Urinary bladder (tissue), 4 donors: ENCODE measurements around the gene AMPD2. TPM values are rescaled to one million over a fixed set of nuclear protein-coding genes. Genes with fewer than 3 reads are reported as not detected.

Experiments
- DNase-seq: peaks from one replicate; pipeline ENCODE4 v3.0.0-alpha.2; 2015; ENCODE audit errors: extremely low spot score
- H3K27ac ChIP-seq: one replicate; pipeline ENCODE4 v1.5.1; 2013; ENCODE audit warnings: low read depth, mild to moderate bottlenecking, moderate library complexity
- H3K36me3 ChIP-seq: one replicate; pipeline ENCODE4 v1.6.1; 2013; ENCODE audit warnings: mild to moderate bottlenecking, moderate library complexity; ENCODE audit not compliant: insufficient read depth
- H3K4me1 ChIP-seq: one replicate; pipeline ENCODE4 v1.6.1; 2013; ENCODE audit warnings: mild to moderate bottlenecking, moderate library complexity; ENCODE audit not compliant: insufficient read depth
- H3K4me3 ChIP-seq: one replicate; pipeline ENCODE4 v1.5.1; 2013; ENCODE audit warnings: low read depth, low read length
- WGBS: extraction: QIAGEN DNeasy Blood & Tissue Kit; methylation state at CpG from one replicate; pipeline ENCODE4 v1.1.7; 2013; 5-methylcytosine and 5-hydroxymethylcytosine counted together
- polyA plus RNA-seq: library from polyadenylated mRNA; stranded (reverse); fragments of 200-250 nt; gene quantifications from one replicate; pipeline ENCODE4 v1.2.3, GENCODE V29; 2013
- total RNA-seq: library from RNA; depleted of rRNA; stranded (reverse); fragments of >200 nt; gene quantifications from one replicate; pipeline ENCODE4 v1.2.3, GENCODE V29; 2014
- donor health status: healthy with polysubstance abuse.
- donor health status: healthy.

AMPD2 gene
- total and polyA plus RNA-seq, 2 donors = 29.2 to 36.1 TPM

DNA sequence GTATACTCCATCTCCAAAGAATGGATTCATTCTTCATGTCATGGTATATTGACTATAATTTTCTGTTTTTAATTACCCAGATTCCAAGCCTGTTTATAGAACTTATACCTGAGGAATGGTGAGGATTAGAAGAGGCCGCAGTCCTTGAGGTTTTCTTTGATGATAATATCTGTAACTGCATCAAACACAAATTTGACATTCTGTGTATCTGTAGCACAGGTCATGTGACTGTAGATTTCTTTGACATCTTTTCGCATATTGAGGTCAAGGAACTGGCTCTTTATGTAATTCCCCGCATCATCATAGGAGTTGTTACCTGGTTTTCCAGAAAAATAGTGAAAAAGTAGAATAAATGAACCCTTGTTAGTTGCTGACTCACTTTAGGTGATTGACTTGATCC lies 16.4 kb upstream of the AMPD2 start:
- no peak overlapping the region for H3K4me3 ChIP-seq
- H3K27ac ChIP-seq = no peak overlapping the region
- WGBS = 95% methylated on average over 3 of the region's 3 CpGs
- H3K4me1 ChIP-seq = no peaks in the 10 kb centered on the region
- peaks cover 3% of the 10 kb centered on the region for H3K36me3 ChIP-seq
- DNase-seq = no peak

DNA sequence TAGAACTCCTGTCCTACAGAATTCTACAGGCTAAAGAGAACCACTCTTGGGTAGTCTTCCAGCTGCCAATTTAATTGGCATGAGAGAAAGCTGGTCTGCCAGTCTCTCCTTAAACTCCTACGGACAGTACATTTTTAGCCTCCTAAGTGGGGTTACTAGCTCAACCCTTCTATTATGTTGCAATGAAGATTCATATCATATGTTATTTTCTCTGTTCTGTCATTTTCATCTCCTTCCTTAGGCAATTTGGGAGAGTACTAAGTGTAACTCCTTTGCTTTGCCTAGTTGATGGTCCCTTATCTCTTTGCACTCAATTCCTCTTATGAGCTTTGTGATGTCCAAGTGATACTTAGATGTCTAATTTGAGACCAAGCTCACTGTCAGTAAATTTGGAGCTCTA lies 14.3 kb upstream of the AMPD2 start:
- Histone ChIP-seq H3K36me3 (peaks cover 3% of the 10 kb centered on the region), H3K4me1 (no peaks in the 10 kb centered on the region), H3K27ac (no peak overlapping the region), H3K4me3 (no peak overlapping the region)
- no peak for DNase-seq
- WGBS = 97% methylated on average over 1 of the region's 1 CpG

DNA sequence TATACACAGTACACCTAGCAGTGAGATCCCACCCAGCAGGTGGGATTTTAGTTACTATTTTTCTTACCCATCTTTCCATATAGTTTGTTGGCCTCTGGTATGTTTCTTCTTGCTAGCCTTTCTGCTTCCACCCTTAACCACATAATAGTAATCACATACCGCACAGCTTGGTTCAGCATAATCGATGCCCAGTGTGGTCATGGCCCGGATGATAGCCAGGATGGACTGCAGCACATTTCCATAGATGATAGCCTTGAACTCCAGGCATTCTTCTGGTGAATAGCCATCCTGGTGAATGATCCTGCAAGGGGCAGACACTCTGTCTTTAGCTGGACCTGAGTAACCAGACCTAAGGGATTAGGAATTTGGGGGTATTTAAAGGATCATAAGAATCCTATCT lies 9.8 kb upstream of the AMPD2 start:
- H3K4me3 ChIP-seq = no peak overlapping the region
- no peak overlapping the region for H3K27ac ChIP-seq
- no peak for DNase-seq
- no peaks in the 10 kb centered on the region for H3K4me1 ChIP-seq
- no peaks in the 10 kb centered on the region for H3K36me3 ChIP-seq
- 96% methylated on average over 3 of the region's 3 CpGs for WGBS

DNA sequence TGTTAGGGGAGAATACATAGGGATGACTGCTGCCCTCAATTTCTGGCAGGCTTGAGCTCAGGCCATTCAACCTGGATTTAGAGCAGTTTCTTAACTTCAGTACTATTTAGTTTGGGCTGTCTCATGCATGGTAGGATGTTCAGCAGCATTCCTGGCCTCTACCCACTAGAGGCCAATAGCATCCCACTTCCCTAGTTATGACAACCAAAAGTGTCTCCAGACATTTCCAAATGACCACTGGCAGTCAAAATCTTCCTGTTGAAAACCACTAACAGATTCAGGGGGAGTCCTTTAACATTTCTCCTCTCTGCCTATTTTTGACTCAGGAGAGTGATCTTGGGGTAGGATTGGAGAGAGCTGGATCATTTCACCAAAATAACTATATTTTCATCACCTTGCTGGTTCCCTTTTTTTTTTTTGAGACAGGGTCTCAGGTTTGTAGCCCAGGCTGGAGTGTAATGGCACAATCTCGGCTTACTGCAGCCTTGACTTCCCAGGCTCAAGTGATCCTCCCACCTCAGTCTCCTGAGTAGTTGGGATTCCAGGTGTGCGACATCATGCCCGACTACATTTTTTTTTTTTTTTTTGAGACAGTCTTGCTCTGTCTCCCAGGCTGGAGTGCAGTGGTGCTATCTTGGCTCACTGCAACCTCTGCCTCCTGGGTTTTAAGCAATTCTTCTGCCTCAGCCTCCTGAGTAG lies 8.9 kb upstream of the AMPD2 start:
- no peak for DNase-seq
- WGBS = 66% methylated on average over 3 of the region's 3 CpGs
- H3K4me1 ChIP-seq = no peaks in the 10 kb centered on the region

DNA sequence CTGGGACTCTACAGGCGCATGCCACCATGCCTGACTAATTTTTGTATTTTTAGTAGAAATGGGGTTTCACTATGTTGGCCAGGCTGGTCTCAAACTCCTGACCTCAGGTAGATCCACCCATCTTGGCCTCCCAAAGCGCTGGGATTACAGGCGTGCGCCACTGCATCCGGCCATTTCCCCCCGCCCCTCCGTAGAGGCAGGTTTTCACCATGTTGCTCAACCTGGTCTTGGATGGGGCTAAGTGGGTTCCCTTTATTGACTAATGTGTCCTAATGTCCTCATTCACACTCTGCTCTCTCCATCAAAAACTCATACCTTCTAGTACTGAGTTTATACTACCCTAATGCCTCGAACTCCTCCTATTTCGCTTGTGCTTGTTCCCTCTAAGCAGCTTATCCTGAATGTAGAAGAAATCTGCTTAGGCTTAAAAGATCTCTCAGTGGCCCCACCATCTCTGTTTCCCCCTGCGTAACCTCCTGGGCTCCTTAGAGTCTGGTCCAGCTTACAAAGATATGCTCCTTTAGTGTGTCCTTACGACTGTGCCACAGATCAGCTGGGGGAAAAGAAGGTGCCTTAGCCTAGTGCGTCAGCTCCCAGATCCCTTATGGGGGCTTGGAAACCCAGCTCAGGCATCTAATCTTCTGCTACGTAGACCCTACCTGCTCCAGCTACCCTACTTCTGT lies 8.2 kb upstream of the AMPD2 start:
- H3K36me3 ChIP-seq = no peaks in the 10 kb centered on the region
- 92% methylated on average over 13 of the region's 13 CpGs for WGBS

More for the DNA sequence above, 8.9 kb upstream of the AMPD2 start:
- Histone ChIP-seq H3K4me3 (no peak overlapping the region), H3K36me3 (no peaks in the 10 kb centered on the region), H3K27ac (no peak overlapping the region)

DNA sequence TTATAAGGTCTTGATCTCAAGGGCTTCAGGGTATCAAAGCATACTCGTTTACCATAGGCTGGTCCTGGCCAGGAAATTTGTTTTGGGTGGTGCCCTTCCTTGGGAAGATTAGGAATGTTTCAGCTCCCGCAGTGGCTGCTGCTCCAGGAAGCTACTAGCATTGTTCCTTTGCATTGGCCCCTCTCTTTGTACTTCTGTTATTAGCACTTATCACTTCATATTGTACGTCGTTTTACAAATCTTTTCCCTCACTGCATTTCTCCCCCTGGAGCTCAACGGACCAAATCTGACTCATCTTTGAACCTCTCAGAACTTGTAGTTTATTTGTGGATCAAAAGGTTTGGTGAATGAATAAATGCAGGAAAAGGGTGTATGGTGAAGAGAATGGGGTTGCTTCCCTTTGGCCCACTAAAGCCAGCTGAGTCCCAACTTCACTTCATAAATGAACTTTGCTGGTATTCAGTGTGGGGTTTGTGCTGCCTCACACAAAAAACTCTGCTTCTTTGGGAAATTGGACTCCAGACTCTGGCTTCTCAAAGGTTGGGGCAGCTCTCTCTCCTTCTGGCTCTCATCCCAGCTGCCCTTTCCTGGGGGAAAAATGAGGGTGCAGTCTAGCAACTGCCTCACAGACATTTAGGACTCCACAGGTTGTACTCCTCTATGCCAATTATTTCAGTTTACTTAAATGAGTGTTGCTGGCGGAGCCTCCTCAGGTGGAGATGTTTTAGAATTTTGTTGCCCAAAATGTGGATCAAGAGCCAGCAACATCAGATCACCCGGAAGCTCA lies 6.1 kb upstream of the AMPD2 start:
- no peaks in the 10 kb centered on the region for H3K36me3 ChIP-seq
- no peak for DNase-seq

More for the DNA sequence above, 8.2 kb upstream of the AMPD2 start:
- DNase-seq = no peak
- H3K4me1 ChIP-seq = no peaks in the 10 kb centered on the region
- H3K4me3 ChIP-seq = no peak overlapping the region
- H3K27ac ChIP-seq = no peak overlapping the region

DNA sequence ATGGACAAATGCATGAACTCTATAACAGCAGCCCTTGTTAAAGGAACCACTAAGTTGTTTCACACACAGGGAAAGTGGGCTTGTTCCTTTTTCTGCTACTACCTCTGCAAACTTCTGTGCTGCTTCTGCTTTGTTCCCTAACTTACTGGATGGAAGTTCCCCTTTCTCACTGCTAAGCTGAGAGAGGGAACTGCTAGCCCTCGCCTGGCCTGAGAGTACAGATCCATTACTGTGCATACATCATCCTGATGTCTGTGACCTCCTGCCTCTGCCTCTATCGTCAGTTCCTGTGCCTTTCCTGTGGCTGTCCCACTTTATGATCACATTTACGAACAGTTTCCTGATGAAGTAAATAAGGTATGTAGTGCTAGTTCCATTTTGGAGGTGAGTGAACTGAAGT lies 3.8 kb upstream of the AMPD2 start:
- no peak for DNase-seq
- Histone ChIP-seq H3K27ac (no peak overlapping the region), H3K36me3 (no peaks in the 10 kb centered on the region), H3K4me1 (no peaks in the 10 kb centered on the region), H3K4me3 (no peak overlapping the region)
- WGBS = 60% methylated on average over 3 of the region's 3 CpGs

More for the DNA sequence above, 6.1 kb upstream of the AMPD2 start:
- Histone ChIP-seq H3K27ac (no peak overlapping the region), H3K4me1 (no peaks in the 10 kb centered on the region), H3K4me3 (no peak overlapping the region)
- WGBS = 53% methylated on average over 7 of the region's 7 CpGs

DNA sequence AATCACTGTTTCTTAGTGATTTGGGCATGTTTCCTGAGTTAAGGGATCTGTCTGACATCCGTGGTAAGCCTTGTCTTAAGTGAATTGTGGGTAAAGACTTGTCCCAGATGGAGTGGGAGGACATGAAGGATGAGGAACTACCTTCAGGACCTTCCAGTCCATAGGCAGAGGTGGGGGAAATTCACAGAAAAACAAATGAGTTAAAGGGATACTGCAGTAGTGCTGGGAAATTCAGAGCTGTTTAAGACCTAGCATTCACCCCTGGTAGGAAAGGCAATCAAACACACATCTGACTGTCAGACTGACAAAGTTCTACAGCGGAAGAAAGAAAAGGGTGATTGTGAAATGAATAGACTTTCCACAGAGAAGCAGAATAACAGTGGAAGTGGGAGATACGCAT lies 3.2 kb upstream of the AMPD2 start:
- no peak overlapping the region for H3K27ac ChIP-seq
- DNase-seq = no peak
- WGBS = 81% methylated on average over 3 of the region's 3 CpGs
- H3K36me3 ChIP-seq = no peaks in the 10 kb centered on the region
- H3K4me1 ChIP-seq = no peaks in the 10 kb centered on the region
- no peak overlapping the region for H3K4me3 ChIP-seq

DNA sequence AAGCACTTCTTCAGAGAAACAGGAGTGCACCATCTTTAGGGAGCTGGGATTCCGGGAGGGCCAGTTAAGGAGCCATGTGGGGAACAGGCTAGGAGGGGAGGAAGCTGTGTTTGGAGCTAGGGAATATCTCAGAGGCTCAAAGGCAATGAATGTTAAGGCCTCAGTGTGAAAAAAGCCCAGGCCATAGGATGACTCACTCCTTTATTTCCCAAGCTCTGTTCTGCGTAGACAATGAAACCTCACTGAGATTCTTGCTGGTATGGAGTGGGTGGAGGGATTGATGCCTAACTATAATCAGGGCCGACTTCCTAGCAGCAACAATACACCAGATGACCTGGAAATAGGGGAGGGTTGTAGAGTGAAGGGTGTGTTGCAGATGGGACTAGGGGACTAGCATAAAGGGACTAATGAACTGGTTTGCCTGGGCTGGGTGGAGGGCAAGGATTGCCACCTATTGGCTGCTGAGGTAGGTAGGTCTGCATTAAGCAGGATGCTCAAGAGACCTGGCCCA lies 2.3 kb upstream of the AMPD2 start:
- no peak for DNase-seq
- H3K36me3 ChIP-seq = no peaks in the 10 kb centered on the region
- H3K27ac ChIP-seq = no peak overlapping the region
- WGBS = 46% methylated on average over 3 of the region's 3 CpGs
- H3K4me1 ChIP-seq = no peaks in the 10 kb centered on the region
- no peak overlapping the region for H3K4me3 ChIP-seq

DNA sequence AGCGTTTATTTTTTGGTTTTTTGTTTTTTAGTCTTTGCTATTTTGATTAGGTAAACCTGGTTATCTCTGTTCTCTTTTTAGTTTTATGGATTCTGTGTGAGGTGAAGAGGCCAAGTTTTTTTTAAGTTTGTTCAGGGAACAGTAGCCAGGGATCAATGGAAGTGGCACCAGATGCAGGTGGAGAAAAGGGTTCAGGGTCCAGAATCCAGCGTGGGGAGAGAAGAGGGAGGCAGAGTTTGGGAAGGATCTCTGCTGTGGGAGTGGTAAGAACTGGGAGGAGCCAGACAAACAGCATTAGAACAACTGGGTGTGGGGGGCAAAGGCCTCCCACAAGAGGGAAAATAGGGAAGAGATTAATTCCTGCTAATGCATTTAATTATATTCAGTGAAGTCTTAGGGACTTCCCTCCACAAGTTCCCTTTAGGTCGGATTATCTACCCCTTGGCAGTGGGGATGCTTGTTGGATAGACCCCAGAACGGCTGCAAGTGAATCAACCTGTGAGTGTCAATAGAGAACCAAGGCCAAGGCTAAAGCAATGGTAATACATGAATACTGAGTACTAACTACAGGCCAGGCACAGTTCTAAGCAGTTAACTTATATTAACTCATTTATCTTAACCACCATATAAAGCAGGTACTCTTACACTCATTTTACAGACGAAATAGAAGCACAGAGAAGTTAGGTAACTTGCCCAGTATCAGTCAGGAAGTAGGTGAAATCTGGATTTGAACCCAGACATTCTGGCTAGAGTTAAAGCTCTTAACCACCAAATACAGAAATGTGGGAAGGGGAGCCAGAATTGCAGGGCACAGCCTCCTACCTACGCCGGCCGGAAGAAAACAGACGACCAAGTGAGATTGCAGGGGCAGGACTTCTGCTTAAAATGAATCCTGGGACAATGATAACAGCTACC lies 719 bp upstream of the AMPD2 start:
- peak overlapping the region; percentile 58 for H3K4me3 ChIP-seq
- no peaks in the 10 kb centered on the region for H3K36me3 ChIP-seq
- no peaks in the 10 kb centered on the region for H3K4me1 ChIP-seq
- H3K27ac ChIP-seq = no peak overlapping the region
- WGBS = 49% methylated on average over 9 of the region's 9 CpGs
- DNase-seq = no peak

DNA sequence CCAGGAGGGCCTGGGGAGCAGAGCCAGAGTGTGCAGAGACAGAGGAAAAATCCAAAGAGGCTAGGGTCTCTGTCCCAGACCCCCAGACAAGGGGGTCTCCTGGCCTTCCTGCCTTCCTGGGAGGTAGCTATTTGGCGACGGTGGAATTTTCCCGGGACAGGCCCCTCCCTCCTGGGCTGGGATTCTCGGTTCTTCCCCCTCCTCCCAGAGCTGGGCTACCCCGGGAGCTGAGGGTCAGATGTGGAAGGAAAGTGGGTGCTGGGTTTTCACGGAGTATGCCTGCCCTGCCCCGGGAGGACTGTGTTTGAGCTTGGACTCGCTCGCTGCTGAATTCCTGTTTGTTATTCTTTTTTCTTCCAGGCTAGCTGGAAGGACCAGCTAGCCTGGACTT lies 759 bp downstream of the AMPD2 start:
- peak overlapping the region; percentile 80 for H3K27ac ChIP-seq
- DNase-seq = no peak
- H3K4me3 ChIP-seq = peak overlapping the region; percentile 58
- H3K4me1 ChIP-seq = no peaks in the 10 kb centered on the region
- 0% methylated on average over 9 of the region's 9 CpGs for WGBS
- no peaks in the 10 kb centered on the region for H3K36me3 ChIP-seq

DNA sequence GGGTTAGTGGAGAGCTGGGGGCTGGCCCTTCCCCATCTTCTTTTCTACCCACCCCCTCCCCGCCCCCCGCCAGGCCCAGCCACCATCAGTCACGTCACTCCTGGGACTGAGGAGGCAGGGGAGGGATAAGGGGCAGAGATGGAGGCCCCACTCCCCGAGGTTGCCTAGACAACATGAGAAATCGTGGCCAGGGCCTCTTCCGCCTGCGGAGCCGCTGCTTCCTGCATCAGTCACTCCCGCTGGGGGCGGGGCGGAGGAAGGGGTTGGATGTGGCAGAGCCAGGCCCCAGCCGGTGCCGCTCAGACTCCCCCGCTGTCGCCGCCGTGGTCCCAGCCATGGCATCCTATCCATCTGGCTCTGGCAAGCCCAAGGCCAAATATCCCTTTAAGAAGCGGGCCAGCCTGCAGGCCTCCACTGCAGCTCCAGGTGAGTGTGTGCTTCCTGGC lies 1.2 kb downstream of the AMPD2 start:
- DNase-seq = peak; percentile 90
- no peaks in the 10 kb centered on the region for H3K4me1 ChIP-seq
- peak overlapping the region; percentile 58 for H3K4me3 ChIP-seq
- under 1% methylated on average over 18 of the region's 18 CpGs for WGBS
- H3K27ac ChIP-seq = peak overlapping the region; percentile 80
- no peaks in the 10 kb centered on the region for H3K36me3 ChIP-seq
